Cardiac ventricle fibroblast (primary cell): ENCODE results near the gene TOX4. TPM values are rescaled to one million over a fixed set of nuclear protein-coding genes. Genes with fewer than 3 reads are reported as not detected.

Source experiments
- total RNA-seq: library from RNA; depleted of rRNA; stranded (reverse); fragments of >200 nt; gene quantifications from 2 replicates; pipeline ENCODE4 v1.2.3, GENCODE V29; 2015

Gene TOX4
- 34.3 and 40.9 TPM in 2 replicates for total RNA-seq

GRCh38 chr14:21476925-21477681, at the start of gene TOX4, which contains the start of gene RAB2B:
Gene TOX4 (plus strand): TSS chr14:21477195. CDS start chr14:21477279, 84 bp downstream.
Gene RAB2B (minus strand): TSS chr14:21476959. CDS start chr14:21476872, 87 bp downstream.

GRCh38 chr14:21455912-21456667, 20.9 kb upstream of the TOX4 start, which contains the start of gene CHD8:
Gene CHD8 (minus strand): TSS chr14:21456123. CDS start chr14:21431643, 24,480 bp downstream.

GRCh38 chr14:21510735-21511657, 34.0 kb downstream of the TOX4 start, which contains the start of gene METTL3:
Gene METTL3 (minus strand): TSS chr14:21511340. CDS start chr14:21511223, 117 bp downstream.

GRCh38 chr14:21525962-21526671, 49.1 kb downstream of the TOX4 start, which contains the start of gene SALL2:
Gene SALL2 (minus strand): TSS chr14:21526346. CDS start chr14:21526127, 219 bp downstream.

Other genes starting within 250 kb of the TOX4 start
- gene HNRNPC, start 207.8 kb upstream of the TOX4 start, total RNA-seq: 466 and 553 TPM in 2 replicates
- gene RPGRIP1, start 197.1 kb upstream of the TOX4 start, total RNA-seq: not detected in 2 replicates
- gene SUPT16H, start 93.2 kb upstream of the TOX4 start, total RNA-seq: 34.3 and 45.4 TPM in 2 replicates
- 32.4 and 35.6 TPM in 2 replicates for gene CHD8, start 21.1 kb upstream of the TOX4 start, total RNA-seq
- 11.2 and 11.5 TPM in 2 replicates for gene RAB2B, start 236 bp upstream of the TOX4 start, total RNA-seq
- gene METTL3, start 34.1 kb downstream of the TOX4 start, total RNA-seq: 19.6 and 22.0 TPM in 2 replicates
- gene SALL2, start 49.2 kb downstream of the TOX4 start, total RNA-seq: 8.8 and 9.0 TPM in 2 replicates
- not detected in 2 replicates for gene OR10G3, start 102.9 kb downstream of the TOX4 start, total RNA-seq
- not detected in 2 replicates for gene OR10G2, start 157.7 kb downstream of the TOX4 start, total RNA-seq
- not detected in 2 replicates for gene OR4E2, start 176.6 kb downstream of the TOX4 start, total RNA-seq
- not detected in 2 replicates for gene OR4E1, start 196.6 kb downstream of the TOX4 start, total RNA-seq